ENCODE measurements around the gene CHMP4A. TPM values are rescaled to one million over a fixed set of nuclear protein-coding genes. Genes with fewer than 3 reads are reported as not detected.
A peak's percentile ranks its signal among the peaks of the same experiment; 100 is the strongest.

CHMP4A gene
- total and polyA plus RNA-seq, 2 of the 13 experiments (the other 11 are each of a cell fraction or from before 2014, with no cell fraction given) = 83.6 to 113 TPM

- TF ChIP-seq SIX4 (CRISPR knock-in tag; IDR thresholded peaks at IDR 0.05) (peak; percentile 90), NFRKB (IDR thresholded peaks at IDR 0.05) (no peak), ZNF44 (CRISPR knock-in tag; IDR thresholded peaks at IDR 0.05) (peak; percentile 98), TOE1 (CRISPR knock-in tag; IDR thresholded peaks at IDR 0.05) (peak; percentile 100), ZBTB39 (CRISPR knock-in tag; IDR thresholded peaks at IDR 0.05) (peak; percentile 95; the same call in 1 of the 2 replicates), TMF1 (CRISPR knock-in tag; IDR thresholded peaks at IDR 0.05; ENCODE audit: low read depth) (peak; percentile 95), SKIL (CRISPR knock-in tag; IDR thresholded peaks at IDR 0.05; ENCODE audit: borderline replicate concordance) (no peak), RARG (CRISPR knock-in tag; IDR thresholded peaks at IDR 0.05; ENCODE audit: low read depth) (peak; percentile 29; the same call in 1 of the 2 replicates), NCOA2 (CRISPR knock-in tag; IDR thresholded peaks at IDR 0.05) (peak; percentile 80; the same call in 1 of the 2 replicates), ZNF124 (CRISPR knock-in tag; IDR thresholded peaks at IDR 0.05) (no peak; the same call in none of the 2 replicates), NBN (conservative IDR thresholded peaks at IDR 0.05) (no peak), ZNF800 (CRISPR knock-in tag; IDR thresholded peaks at IDR 0.05) (peak; percentile 97), ARID5B (CRISPR knock-in tag; IDR thresholded peaks at IDR 0.05) (peak; percentile 93), ZNF282 (IDR thresholded peaks at IDR 0.05; ENCODE audit: partially characterized antibody) (no peak), ZBTB25 (CRISPR knock-in tag; IDR thresholded peaks at IDR 0.05) (peak; percentile 99), NFIC (IDR thresholded peaks at IDR 0.05; ENCODE audit: low read length) (no peak), MBD4 (IDR thresholded peaks at IDR 0.05; ENCODE audit: borderline replicate concordance, low read length) (no peak)
Measured at GRCh38 chr14:24188251-24189058, 24.8 kb downstream of the CHMP4A start, which contains the start of gene IPO4 (continued).

Measured in HepG2 (cell line).